Endodermal cell (in vitro differentiated cells): ENCODE results near the gene CDX2. TPM values are rescaled to one million over a fixed set of nuclear protein-coding genes. Genes with fewer than 3 reads are reported as not detected.

ENCODE experiments used
- DNase-seq: peaks from one replicate; pipeline ENCODE4 v3.0.0-alpha.2; 2017
- H3K27ac ChIP-seq: 2 replicates; pipeline ENCODE4 v1.5.1; 2013; ENCODE audit warnings: mild to moderate bottlenecking, low read depth, low read length, moderate library complexity
- H3K27me3 ChIP-seq: 2 replicates; pipeline ENCODE4 v1.6.1; 2013; ENCODE audit warnings: mild to moderate bottlenecking, low read length, moderate library complexity; ENCODE audit not compliant: insufficient read depth, control insufficient read depth, poor library complexity, severe bottlenecking
- H3K36me3 ChIP-seq: 2 replicates; pipeline ENCODE4 v1.7.0; 2013; ENCODE audit warnings: mild to moderate bottlenecking, low read length, moderate library complexity; ENCODE audit not compliant: control insufficient read depth, insufficient read depth
- H3K4me1 ChIP-seq: one replicate; pipeline ENCODE4 v1.7.0; 2013; ENCODE audit warnings: low read length; ENCODE audit not compliant: control insufficient read depth, insufficient read depth
- H3K4me3 ChIP-seq: 2 replicates; pipeline ENCODE4 v1.5.1; 2013; ENCODE audit warnings: mild to moderate bottlenecking, low read length, moderate library complexity
- H3K9ac ChIP-seq: 2 replicates; pipeline ENCODE4 v1.6.1; 2013; ENCODE audit warnings: mild to moderate bottlenecking, low read length, moderate library complexity; ENCODE audit not compliant: poor library complexity, severe bottlenecking; ENCODE audit errors: extremely low read depth
- H3K9me3 ChIP-seq: 2 replicates; pipeline ENCODE4 v1.6.1; 2013; ENCODE audit warnings: mild to moderate bottlenecking, low read length, moderate library complexity; ENCODE audit not compliant: control insufficient read depth
- H3K27ac Mint-ChIP-seq: 2 replicates; pipeline ENCODE4 v1.8.0; 2020; ENCODE audit warnings: mixed read lengths
- H3K27me3 Mint-ChIP-seq: 2 replicates; pipeline ENCODE4 v1.8.0; 2021; ENCODE audit warnings: mild to moderate bottlenecking, mixed read lengths; ENCODE audit not compliant: insufficient read depth
- H3K36me3 Mint-ChIP-seq: 2 replicates; pipeline ENCODE4 v1.8.0; 2020; ENCODE audit warnings: low read depth, mixed read lengths
- H3K4me1 Mint-ChIP-seq: 2 replicates; pipeline ENCODE4 v1.8.0; 2020; ENCODE audit warnings: mixed read lengths
- H3K4me3 Mint-ChIP-seq: 2 replicates; pipeline ENCODE4 v1.8.0; 2020; ENCODE audit warnings: mild to moderate bottlenecking, moderate library complexity, mixed read lengths
- H3K9me3 Mint-ChIP-seq: 2 replicates; pipeline ENCODE4 v1.8.0; 2020; ENCODE audit warnings: mild to moderate bottlenecking, mixed read lengths
- WGBS, 2 experiments: methylation state at CpG; one replicate each; pipeline versions ENCODE4 v1.1.5 to v1.1.7; 2013; ENCODE audit warnings: missing lambda C conversion rate in 2 of 2, mixed read lengths in 1 of 2; ENCODE audit not compliant: insufficient coverage in 1 of 2, insufficient read length in 1 of 2; 5-methylcytosine and 5-hydroxymethylcytosine counted together
- total RNA-seq, 2 donors: library from RNA; stranded (reverse); fragmentation: NEBNext Ultra II Directional in 1 of 2; extraction: Animal tissue kit (Norgen Biotek cat#: 25700) in 1 of 2; gene quantifications; 2 replicates in 1 of 2; 3 replicates in 1 of 2; pipeline ENCODE4 v1.2.1, GENCODE V29; 2021
- TF ChIP-seq, protein P1 (sequence below): fragments of 200-600 bp; sonication (generic); conservative IDR thresholded peaks from 2 replicates; pipeline ENCODE4 v1.5.0; 2021; ENCODE audit warnings: antibody characterized with exemption, mild to moderate bottlenecking

CDX2 gene
- total RNA-seq, 2 donors from 2014 or later: not detected

- Histone ChIP-seq H3K27ac (no peak overlapping the region), H3K4me1 (no peaks in the 10 kb centered on the region), H3K9ac (no peak overlapping the region), H3K4me3 (no peak overlapping the region), H3K27me3 (peaks cover 100% of the 10 kb centered on the region), H3K9me3 (peaks cover 7% of the 10 kb centered on the region), H3K36me3 (no peaks in the 10 kb centered on the region)
- WGBS, 2 experiments: 7 to 11% methylated on average over 26 to 53 of the region's 53 CpGs
- DNase-seq: peak; percentile 65
- Mint-ChIP-seq H3K4me3 (no peak overlapping the region), H3K27me3 (peaks cover 99% of the 10 kb centered on the region), H3K27ac (no peak overlapping the region), H3K4me1 (peaks cover 4% of the 10 kb centered on the region), H3K36me3 (no peaks in the 10 kb centered on the region), H3K9me3 (no peaks in the 10 kb centered on the region)
- TF ChIP-seq, protein P1, sequence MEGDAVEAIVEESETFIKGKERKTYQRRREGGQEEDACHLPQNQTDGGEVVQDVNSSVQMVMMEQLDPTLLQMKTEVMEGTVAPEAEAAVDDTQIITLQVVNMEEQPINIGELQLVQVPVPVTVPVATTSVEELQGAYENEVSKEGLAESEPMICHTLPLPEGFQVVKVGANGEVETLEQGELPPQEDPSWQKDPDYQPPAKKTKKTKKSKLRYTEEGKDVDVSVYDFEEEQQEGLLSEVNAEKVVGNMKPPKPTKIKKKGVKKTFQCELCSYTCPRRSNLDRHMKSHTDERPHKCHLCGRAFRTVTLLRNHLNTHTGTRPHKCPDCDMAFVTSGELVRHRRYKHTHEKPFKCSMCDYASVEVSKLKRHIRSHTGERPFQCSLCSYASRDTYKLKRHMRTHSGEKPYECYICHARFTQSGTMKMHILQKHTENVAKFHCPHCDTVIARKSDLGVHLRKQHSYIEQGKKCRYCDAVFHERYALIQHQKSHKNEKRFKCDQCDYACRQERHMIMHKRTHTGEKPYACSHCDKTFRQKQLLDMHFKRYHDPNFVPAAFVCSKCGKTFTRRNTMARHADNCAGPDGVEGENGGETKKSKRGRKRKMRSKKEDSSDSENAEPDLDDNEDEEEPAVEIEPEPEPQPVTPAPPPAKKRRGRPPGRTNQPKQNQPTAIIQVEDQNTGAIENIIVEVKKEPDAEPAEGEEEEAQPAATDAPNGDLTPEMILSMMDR: no peak
Observed at GRCh38 chr13:27927444-27928352, 41.4 kb downstream of the CDX2 start.

GRCh38 chr13:27926644-27927434, 42.3 kb downstream of the CDX2 start:
- peak; percentile 75 for DNase-seq
- H3K27ac ChIP-seq: no peak overlapping the region

More at GRCh38 chr13:27926644-27927434, 42.3 kb downstream of the CDX2 start:
- H3K27me3 Mint-ChIP-seq: peaks cover 99% of the 10 kb centered on the region
- H3K9me3 Mint-ChIP-seq: no peaks in the 10 kb centered on the region
- peaks cover 4% of the 10 kb centered on the region for H3K4me1 Mint-ChIP-seq
- H3K4me1 ChIP-seq: no peaks in the 10 kb centered on the region
- no peak overlapping the region for H3K27ac Mint-ChIP-seq
- H3K27me3 ChIP-seq: peaks cover 100% of the 10 kb centered on the region
- H3K36me3 Mint-ChIP-seq: no peaks in the 10 kb centered on the region
- no peak overlapping the region for H3K9ac ChIP-seq
- no peaks in the 10 kb centered on the region for H3K36me3 ChIP-seq
- H3K4me3 ChIP-seq: no peak overlapping the region
- TF ChIP-seq, protein P1: peak; percentile 19
- WGBS, 2 experiments: 7 to 8% methylated on average over 25 to 35 of the region's 35 CpGs
- H3K9me3 ChIP-seq: peaks cover 7% of the 10 kb centered on the region
- no peak overlapping the region for H3K4me3 Mint-ChIP-seq
